ENCODE results near the gene MAPK8IP2.
A peak's percentile ranks its signal among the peaks of the same experiment; 100 is the strongest.

MAPK8IP2 gene

GRCh38 chr22:50600538-50600937 lies at the start of gene MAPK8IP2:
MAPK8IP2 (plus strand) TSS chr22:50600793; CDS start chr22:50600819, 26 bp downstream.
- DNase-seq (ENCODE audit: low read depth), result no peak

GRCh38 chr22:50551160-50551752 lies 49.3 kb upstream of the MAPK8IP2 start:
- no peak for DNase-seq (ENCODE audit: low read depth)

- DNase-seq (ENCODE audit: low read depth), result no peak
Observed at GRCh38 chr22:50553310-50553709, 47.3 kb upstream of the MAPK8IP2 start.

- DNase-seq (ENCODE audit: low read depth), result no peak
Observed at GRCh38 chr22:50556703-50557102, 43.9 kb upstream of the MAPK8IP2 start.

GRCh38 chr22:50560034-50560433 lies 40.6 kb upstream of the MAPK8IP2 start:
- no peak for DNase-seq (ENCODE audit: low read depth)

- no peak for DNase-seq (ENCODE audit: low read depth)
Observed at GRCh38 chr22:50561401-50562358, 38.9 kb upstream of the MAPK8IP2 start.

GRCh38 chr22:50562523-50563412 lies 37.8 kb upstream of the MAPK8IP2 start, which contains the start of gene SYCE3:
SYCE3 (minus strand) TSS chr22:50562919; CDS start chr22:50556405, 6,514 bp downstream.
- peak; percentile 96 for DNase-seq (ENCODE audit: low read depth)

- DNase-seq (ENCODE audit: low read depth), result no peak
Observed at GRCh38 chr22:50563413-50564160, 37.0 kb upstream of the MAPK8IP2 start.

- no peak for DNase-seq (ENCODE audit: low read depth)
Observed at GRCh38 chr22:50564289-50564688, 36.3 kb upstream of the MAPK8IP2 start.

- no peak for DNase-seq (ENCODE audit: low read depth)
Observed at GRCh38 chr22:50567721-50568252, 32.8 kb upstream of the MAPK8IP2 start.

GRCh38 chr22:50568626-50569025 lies 32.0 kb upstream of the MAPK8IP2 start:
- DNase-seq (ENCODE audit: low read depth), result no peak

- no peak for DNase-seq (ENCODE audit: low read depth)
Observed at GRCh38 chr22:50569041-50569459, 31.5 kb upstream of the MAPK8IP2 start.

GRCh38 chr22:50569896-50570535 lies 30.6 kb upstream of the MAPK8IP2 start:
- no peak for DNase-seq (ENCODE audit: low read depth)

- DNase-seq (ENCODE audit: low read depth), result no peak
Observed at GRCh38 chr22:50570861-50571260, 29.7 kb upstream of the MAPK8IP2 start.

GRCh38 chr22:50571264-50572175 lies 29.1 kb upstream of the MAPK8IP2 start:
- no peak for DNase-seq (ENCODE audit: low read depth)

GRCh38 chr22:50572965-50573364 lies 27.6 kb upstream of the MAPK8IP2 start:
- DNase-seq (ENCODE audit: low read depth), result no peak

GRCh38 chr22:50573491-50574382 lies 26.9 kb upstream of the MAPK8IP2 start:
- DNase-seq (ENCODE audit: low read depth), result no peak

- no peak for DNase-seq (ENCODE audit: low read depth)
Observed at GRCh38 chr22:50574383-50574755, 26.2 kb upstream of the MAPK8IP2 start.
